Erythroblast (primary cell): ENCODE data around the gene SOCS3.

Experiments used
- GATA1 ChIP-seq: IDR thresholded peaks from 2 replicates; pipeline ENCODE4 v1.6.1; 2011; ENCODE audit warnings: low read depth, mild to moderate bottlenecking, control low read depth, low read length, moderate library complexity
- POLR2A ChIP-seq: IDR thresholded peaks from 2 replicates; pipeline ENCODE4 v1.6.1; 2011; ENCODE audit warnings: mild to moderate bottlenecking, low read length

GRCh38 chr17:78387977-78388941 is 28.4 kb upstream of the SOCS3 start:
- TF ChIP-seq POLR2A (no peak), GATA1 (no peak)
